GM10847 (cell line): ENCODE data around the gene CYSLTR2.

Source experiments
- POLR2A ChIP-seq: IDR thresholded peaks from 2 replicates; pipeline ENCODE4 v1.6.1; 2011; ENCODE audit not compliant: insufficient read length; ENCODE audit errors: extremely low read depth

Gene CYSLTR2

DNA sequence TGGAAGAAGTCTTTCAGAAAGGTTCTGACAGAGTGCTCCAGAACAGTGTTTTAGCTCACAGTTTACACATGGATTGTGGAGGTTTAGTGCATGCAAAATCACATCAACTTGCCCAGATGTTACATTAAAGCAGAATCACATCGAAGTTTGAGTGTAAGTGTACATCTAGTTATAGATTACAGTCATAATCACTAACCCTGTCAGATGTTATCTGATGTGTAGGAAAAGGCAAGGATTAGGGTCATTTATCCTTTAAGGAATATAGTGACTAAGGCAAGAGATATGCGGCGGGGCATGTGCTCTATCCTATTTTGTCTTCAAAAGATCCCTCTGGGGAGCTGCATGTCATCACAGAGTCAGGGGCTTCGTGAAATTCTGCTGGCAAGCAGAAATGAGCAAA is 66.9 kb downstream of the CYSLTR2 start:
- TF ChIP-seq POLR2A = no peak

GRCh38 chr13:48723168-48723567 is 69.4 kb downstream of the CYSLTR2 start:
- no peak for TF ChIP-seq POLR2A

- no peak for TF ChIP-seq POLR2A
Measured at GRCh38 chr13:48725271-48725670, 71.5 kb downstream of the CYSLTR2 start.

- TF ChIP-seq POLR2A = no peak
Measured at GRCh38 chr13:48726711-48727110, 73.0 kb downstream of the CYSLTR2 start.

GRCh38 chr13:48727241-48728011 is 73.7 kb downstream of the CYSLTR2 start:
- no peak for TF ChIP-seq POLR2A

DNA sequence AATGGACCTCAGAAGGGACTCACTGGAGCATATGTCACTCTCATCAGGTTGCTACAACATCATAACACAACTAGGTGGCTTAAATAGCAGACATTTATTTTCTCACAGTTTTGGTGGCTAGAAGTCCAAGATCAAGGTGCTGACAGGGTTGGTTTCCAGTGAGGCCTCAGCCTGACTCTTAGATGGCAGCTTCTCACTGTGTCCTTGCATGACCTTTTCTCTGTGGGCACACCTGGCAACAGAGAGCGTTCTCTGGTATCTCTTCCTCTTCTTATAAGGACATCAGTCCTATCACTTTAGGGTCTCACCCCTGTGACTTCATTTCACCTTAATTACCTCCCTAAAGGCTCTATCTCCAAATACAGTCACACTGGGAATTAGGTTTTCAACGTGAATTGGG is 74.5 kb downstream of the CYSLTR2 start:
- no peak for TF ChIP-seq POLR2A

DNA sequence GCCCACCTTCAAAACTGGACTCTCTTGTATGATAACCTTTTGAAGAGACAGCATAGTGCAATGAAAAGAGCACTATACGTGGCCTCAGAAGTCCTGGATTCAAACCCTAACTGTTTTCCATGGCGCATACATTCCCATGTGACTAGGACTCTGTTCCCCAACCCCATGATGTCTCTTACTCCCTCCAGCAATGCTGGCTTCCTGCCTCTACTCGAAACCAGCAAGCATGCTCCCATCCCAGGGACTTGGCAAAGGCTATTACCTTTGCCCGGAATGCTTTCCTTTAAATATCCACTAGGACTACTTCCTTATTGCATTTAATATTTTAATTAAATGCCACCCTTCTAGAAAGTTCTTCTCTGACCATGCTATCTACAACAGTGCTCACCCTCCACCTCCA is 75.1 kb downstream of the CYSLTR2 start:
- no peak for TF ChIP-seq POLR2A

GRCh38 chr13:48729856-48730255 is 76.1 kb downstream of the CYSLTR2 start:
- TF ChIP-seq POLR2A = no peak

DNA sequence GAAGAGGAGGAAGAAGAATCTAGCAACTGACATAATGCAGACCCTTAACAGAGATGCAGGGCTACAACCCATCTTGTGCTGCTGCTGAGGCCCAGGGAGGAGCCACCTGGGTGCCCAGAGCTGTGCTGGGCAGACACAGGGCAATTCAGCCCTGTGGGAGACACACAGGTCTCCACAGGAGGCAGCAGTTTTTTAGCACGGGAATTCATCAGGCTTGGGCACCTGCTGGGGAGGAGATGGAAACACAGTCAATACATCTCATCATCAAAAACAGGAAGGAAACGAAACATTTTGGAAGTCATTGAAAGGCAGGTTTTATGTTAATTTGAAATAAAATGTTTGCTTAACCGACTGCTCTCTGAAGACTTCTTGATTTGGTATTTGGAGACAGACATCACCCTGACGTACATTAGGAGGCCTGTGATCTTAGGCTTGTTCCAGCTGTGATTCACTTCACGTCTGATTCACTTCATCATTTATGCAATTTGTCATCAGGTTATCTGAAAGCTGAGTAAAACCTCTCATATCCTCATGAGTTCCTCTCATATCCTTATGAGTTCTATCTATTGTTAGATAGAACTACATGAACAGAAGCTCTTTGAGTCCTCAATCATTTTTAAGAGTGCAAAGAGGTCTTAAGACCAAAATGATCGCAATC is 77.4 kb downstream of the CYSLTR2 start:
- TF ChIP-seq POLR2A = no peak

DNA sequence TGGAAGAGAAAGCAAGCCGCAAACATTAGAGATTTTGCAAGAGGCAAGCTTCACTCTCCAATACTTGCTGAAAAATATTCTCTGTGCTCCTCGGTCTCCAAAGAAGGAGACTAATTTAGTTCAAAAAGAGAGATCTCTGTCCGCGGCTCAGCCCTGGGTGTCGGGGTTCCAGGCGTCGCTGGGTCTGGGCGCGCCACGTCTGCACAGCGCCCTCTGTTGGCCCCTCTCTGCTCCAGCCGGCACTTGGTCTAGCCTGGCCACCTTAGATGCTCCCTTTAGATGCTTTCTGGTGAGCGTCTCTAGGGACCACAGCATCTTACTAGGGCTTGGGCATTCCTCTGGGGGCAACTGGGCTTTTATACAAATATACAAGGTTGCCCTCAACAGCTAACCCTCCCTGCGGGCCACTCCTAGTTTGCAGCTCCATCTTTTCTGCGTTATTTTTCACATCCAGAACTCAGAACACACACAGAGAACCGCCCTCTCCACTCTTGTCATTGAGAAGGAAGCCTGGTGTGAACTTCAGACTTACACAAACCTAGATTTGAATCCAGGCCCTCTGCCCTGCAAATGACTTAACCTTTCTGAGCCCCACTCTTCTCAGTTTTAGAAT is 78.3 kb downstream of the CYSLTR2 start:
- TF ChIP-seq POLR2A = no peak

GRCh38 chr13:48733739-48734335 is 80.1 kb downstream of the CYSLTR2 start:
- TF ChIP-seq POLR2A = no peak

DNA sequence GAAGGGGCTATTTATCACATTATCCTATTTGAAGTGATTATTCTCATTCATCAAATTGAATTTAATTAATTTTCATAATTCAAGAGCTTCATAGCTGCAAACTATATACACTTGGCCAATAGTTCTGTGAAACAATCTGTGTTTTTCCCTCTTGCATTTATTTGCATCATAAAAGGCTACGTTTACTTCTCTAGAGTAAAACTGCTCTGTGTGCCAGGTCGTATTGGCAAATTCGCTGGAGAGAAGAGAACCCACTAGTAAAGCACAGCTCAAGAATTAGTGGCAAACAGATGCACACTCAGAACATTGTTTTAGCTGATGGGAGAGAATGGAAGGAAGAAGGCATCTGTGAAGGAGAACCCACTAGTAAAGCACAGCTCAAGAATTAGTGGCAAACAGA is 81.8 kb downstream of the CYSLTR2 start:
- TF ChIP-seq POLR2A = no peak

DNA sequence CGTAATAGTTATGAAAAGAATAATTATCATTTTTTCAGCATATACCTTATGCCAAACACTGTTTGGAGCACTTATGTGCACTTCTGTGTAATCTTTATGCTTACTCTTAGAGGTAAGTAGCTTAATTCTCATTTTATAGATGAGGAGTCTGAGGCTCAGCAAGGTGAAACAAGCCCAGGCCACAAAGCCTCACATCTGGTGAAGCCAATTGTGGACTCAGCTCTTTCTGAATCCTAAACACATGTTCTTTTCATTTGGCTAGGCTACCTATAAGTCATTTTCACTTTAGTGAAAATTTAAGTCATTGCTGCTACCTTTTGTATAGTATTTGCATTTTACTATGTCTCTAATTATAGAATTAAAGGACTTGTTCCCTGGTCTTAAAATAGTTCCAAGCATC is 84.0 kb downstream of the CYSLTR2 start:
- TF ChIP-seq POLR2A = no peak

DNA sequence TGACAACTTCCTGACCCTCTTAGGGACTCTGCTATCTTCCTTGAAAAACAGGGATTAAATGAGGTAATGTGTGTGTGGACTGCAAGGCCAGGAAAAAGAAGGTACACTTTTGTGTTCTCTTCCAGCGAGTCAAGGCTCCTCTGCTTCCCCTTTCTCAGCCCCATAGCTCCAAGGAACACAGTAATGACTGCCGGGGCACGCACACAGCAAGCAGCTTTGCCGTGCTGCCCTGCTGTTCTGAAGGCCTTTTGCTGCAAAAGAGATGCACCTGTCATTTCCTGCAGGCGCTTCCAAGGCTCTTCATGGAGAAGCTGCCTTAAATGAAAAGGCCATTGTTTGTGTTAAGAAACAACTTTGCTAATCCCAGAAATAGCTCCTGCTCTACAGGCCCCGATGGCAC is 84.6 kb downstream of the CYSLTR2 start:
- TF ChIP-seq POLR2A = no peak

DNA sequence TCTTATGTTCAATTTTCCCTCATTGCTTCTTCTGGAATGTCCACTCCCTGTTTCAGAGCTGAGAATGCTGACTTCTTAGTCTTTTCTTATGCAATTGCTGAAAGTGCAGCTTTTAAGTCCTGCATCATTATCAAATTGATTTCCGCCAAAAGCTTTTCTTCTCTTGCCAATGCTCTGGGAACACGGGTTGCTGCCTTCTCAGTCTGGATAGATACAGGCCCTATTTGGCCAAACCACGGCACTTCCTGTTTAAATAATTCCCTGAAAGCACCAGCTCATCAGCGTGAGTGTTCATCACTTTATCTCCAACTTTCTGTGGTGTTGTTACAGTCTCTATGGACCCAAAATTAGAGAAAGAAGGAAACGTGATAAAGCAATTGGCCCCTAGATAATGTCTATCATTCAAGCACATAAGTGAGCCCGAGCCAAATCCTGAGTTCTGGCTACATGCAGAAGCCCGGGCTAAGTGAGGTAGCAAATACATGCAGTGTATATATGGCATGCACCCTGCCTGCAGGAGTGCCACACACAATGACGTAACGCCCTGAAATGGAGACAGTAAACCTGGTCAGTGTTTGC is 85.7 kb downstream of the CYSLTR2 start:
- no peak for TF ChIP-seq POLR2A

DNA sequence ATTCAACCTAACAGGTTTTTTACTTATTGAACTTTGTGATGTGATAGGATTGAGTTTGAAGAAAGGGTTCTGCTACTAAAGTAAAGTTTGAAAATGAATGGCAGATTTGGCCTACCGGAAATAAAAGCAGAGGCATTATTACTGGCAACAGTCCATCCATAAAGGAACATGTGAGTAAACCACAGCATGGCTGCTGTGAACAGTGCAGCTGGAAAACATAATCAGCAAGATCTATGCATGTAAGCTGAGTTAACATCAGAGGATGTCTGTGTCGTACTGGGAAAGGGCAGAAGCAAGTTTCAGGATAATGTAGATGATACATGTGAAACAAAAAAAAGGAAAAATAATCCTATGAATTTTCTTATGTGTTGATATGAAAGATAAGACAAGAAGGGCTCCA is 87.6 kb downstream of the CYSLTR2 start:
- no peak for TF ChIP-seq POLR2A
